HTR-8/SVneo (cell line): ENCODE results near the gene STRA6.

Experiments
- DNase-seq: peaks from one replicate; pipeline ENCODE4 v3.0.0; 2011; ENCODE audit warnings: low spot score, mixed read lengths; ENCODE audit not compliant: insufficient read length
- FAIRE-seq: peaks from 2 replicates; lab custom pipeline; 2011; peaks lifted over from hg19 to GRCh38; lab: Jason Lieb, UNC

Gene STRA6

GRCh38 chr15:74228723-74229081 is 26.1 kb upstream of the STRA6 start:
- FAIRE-seq (no peak), DNase-seq (no peak)

GRCh38 chr15:74227968-74228722 is 25.6 kb upstream of the STRA6 start:
- no peak for DNase-seq
- no peak for FAIRE-seq

- DNase-seq, result no peak
- no peak for FAIRE-seq
Measured at GRCh38 chr15:74226761-74227540, 24.4 kb upstream of the STRA6 start.

GRCh38 chr15:74225928-74226327 is 23.3 kb upstream of the STRA6 start:
- DNase-seq, result no peak
- no peak for FAIRE-seq

- FAIRE-seq, result no peak
- DNase-seq, result no peak
Measured at GRCh38 chr15:74222240-74223119, 19.9 kb upstream of the STRA6 start.

- no peak for DNase-seq
- no peak for FAIRE-seq
Measured at GRCh38 chr15:74221399-74222239, 19.0 kb upstream of the STRA6 start.

- FAIRE-seq, result no peak
- DNase-seq, result no peak
Measured at GRCh38 chr15:74220475-74221248, 18.1 kb upstream of the STRA6 start.

GRCh38 chr15:74217907-74218885 is 15.6 kb upstream of the STRA6 start:
- DNase-seq (no peak), FAIRE-seq (no peak)

- DNase-seq, result no peak
- FAIRE-seq, result no peak
Measured at GRCh38 chr15:74216949-74217348, 14.4 kb upstream of the STRA6 start.

- DNase-seq (no peak), FAIRE-seq (no peak)
Measured at GRCh38 chr15:74215958-74216357, 13.4 kb upstream of the STRA6 start.

GRCh38 chr15:74214324-74215021 is 11.9 kb upstream of the STRA6 start:
- DNase-seq (no peak), FAIRE-seq (no peak)

GRCh38 chr15:74213858-74214284 is 11.3 kb upstream of the STRA6 start:
- FAIRE-seq (no peak), DNase-seq (no peak)

GRCh38 chr15:74212494-74212893 is 9.9 kb upstream of the STRA6 start:
- DNase-seq (no peak), FAIRE-seq (no peak)

- DNase-seq (no peak), FAIRE-seq (no peak)
Measured at GRCh38 chr15:74211656-74212055, 9.1 kb upstream of the STRA6 start.

GRCh38 chr15:74210729-74211128 is 8.1 kb upstream of the STRA6 start:
- DNase-seq (no peak), FAIRE-seq (no peak)

GRCh38 chr15:74209997-74210671 is 7.5 kb upstream of the STRA6 start:
- DNase-seq (no peak), FAIRE-seq (no peak)

- DNase-seq (no peak), FAIRE-seq (no peak)
Measured at GRCh38 chr15:74209560-74209958, 7.0 kb upstream of the STRA6 start.
